Keratinocyte (primary cell): ENCODE measurements around the gene GOLGA7B.

ENCODE experiments used
- CTCF ChIP-seq, 3 experiments: IDR thresholded peaks in 1 of 3; conservative IDR thresholded peaks in 1 of 3; optimal IDR thresholded peaks in 1 of 3; 2 replicates in 2 of 3; 3 replicates in 1 of 3; pipeline versions ENCODE3 to v1.5.1; 2011; ENCODE audit warnings: low read length in 3 of 3, mild to moderate bottlenecking in 3 of 3, moderate library complexity in 2 of 3, control low read depth in 1 of 3, inconsistent platforms in 1 of 3; ENCODE audit not compliant: insufficient read depth in 2 of 3; ENCODE audit errors: extremely low read depth in 1 of 3
- EZH2 ChIP-seq: IDR thresholded peaks from one replicate; pipeline ENCODE4 v1.6.1; 2012; ENCODE audit warnings: inconsistent platforms, mild to moderate bottlenecking, low read length, moderate library complexity

- TF ChIP-seq CTCF (optimal IDR thresholded peaks at IDR 0.05 in 1 of 3, IDR thresholded peaks at IDR 0.05 in 1 of 3, conservative IDR thresholded peaks at IDR 0.05 in 1 of 3; ENCODE audit: extremely low read depth in 1 of 3, insufficient read depth in 2 of 3, low read length in 3 of 3), result no peak
- TF ChIP-seq EZH2, result no peak
These were observed 55.6 kb downstream of the GOLGA7B start for GRCh38 chr10:97905276-97905675.
